SKM-1 (cell line): ENCODE data around the gene KLHDC7A.

Experiments
- DNase-seq: peaks from one replicate; lab custom pipeline; 2025; ENCODE audit not compliant: unreplicated experiment; lab: John Stamatoyannopoulos, UW

Gene KLHDC7A

DNA sequence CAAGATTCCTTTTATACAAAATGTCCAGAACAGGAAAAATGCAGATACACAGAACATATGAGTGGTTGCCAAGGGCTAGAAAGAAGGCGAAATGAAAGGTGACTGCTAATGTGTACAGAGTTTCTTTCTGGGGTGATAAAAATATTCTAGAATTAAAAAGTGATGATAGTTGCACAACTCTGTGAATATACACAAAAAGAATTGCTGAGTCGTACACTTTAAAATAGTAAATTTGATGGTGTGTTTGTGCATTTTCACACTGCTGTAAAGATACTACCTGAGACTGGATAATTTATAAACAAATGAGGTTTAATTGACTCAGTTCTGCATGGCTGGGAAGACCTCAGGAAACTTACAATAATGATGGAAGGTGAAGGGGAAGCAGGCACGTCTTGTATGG is 23.9 kb downstream of the KLHDC7A start:
- no peak for DNase-seq

GRCh38 chr1:18505666-18506065 is 24.9 kb downstream of the KLHDC7A start:
- DNase-seq, result no peak

- no peak for DNase-seq
Measured at GRCh38 chr1:18508084-18508483, 27.4 kb downstream of the KLHDC7A start.

GRCh38 chr1:18511149-18511873 is 30.6 kb downstream of the KLHDC7A start:
- DNase-seq, result no peak

DNA sequence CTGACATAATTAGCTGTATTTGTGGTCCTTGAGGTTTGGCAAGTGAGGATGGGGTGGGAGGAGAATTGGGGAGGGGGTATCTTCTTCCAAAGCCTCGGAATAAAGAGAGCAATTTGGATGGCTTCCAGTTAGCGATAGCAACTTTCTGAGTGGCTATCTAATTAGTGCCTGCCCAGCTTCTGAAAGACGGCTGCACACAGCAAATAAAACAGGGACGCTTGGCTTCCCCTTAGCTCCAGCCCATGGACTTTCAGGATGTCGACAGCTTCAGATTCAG is 31.1 kb downstream of the KLHDC7A start:
- no peak for DNase-seq

GRCh38 chr1:18512883-18513282 is 32.2 kb downstream of the KLHDC7A start:
- no peak for DNase-seq

DNA sequence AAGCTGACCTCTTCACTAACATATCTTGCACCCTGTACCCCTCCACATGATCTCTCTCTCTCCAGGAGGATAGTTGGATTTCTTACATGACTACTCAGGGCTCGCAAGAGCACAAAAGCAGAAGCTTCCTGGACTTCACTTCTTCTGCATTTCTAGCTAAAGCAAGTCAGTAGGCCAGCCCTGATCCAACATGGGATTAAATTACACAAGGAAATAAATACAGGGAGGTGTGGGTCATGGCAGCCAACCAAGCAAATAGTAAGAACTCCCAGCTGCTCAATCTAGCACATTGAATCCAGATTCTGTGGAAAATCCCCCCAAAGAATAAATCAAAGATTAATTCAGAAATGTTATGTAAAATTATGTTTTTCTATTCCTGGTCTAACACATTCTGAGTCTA is 33.3 kb downstream of the KLHDC7A start:
- no peak for DNase-seq

- DNase-seq, result no peak
Measured at GRCh38 chr1:18515120-18515667, 34.5 kb downstream of the KLHDC7A start.

- DNase-seq, result no peak
Measured at GRCh38 chr1:18516473-18516872, 35.7 kb downstream of the KLHDC7A start.

- DNase-seq, result no peak
Measured at GRCh38 chr1:18526436-18527275, 45.9 kb downstream of the KLHDC7A start.

- DNase-seq, result no peak
Measured at GRCh38 chr1:18527514-18527913, 46.8 kb downstream of the KLHDC7A start.

GRCh38 chr1:18527921-18528320 is 47.2 kb downstream of the KLHDC7A start:
- DNase-seq, result no peak

- DNase-seq, result no peak
Measured at GRCh38 chr1:18528616-18529015, 47.9 kb downstream of the KLHDC7A start.

- DNase-seq, result no peak
Measured at GRCh38 chr1:18529714-18530113, 49.0 kb downstream of the KLHDC7A start.

- DNase-seq, result no peak
Measured at GRCh38 chr1:18530587-18531502, 50.1 kb downstream of the KLHDC7A start.

DNA sequence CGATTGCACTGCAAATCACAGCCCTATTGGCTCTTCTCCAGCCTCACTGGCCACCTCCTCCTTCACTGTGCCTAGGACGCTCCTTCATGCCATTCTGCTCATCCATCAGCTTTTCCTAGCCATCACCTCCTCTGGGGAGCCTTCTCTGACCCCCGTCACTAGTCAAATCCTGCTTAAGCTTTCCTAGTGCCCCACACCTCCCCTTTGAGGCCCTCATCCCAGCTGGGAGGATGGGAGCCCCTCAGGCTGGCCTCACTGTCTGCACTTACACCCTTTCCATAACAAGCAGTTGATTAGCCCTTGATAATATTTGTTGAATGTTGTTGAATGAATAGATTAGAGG is 50.7 kb downstream of the KLHDC7A start:
- DNase-seq, result no peak

GRCh38 chr1:18532390-18533170 is 51.9 kb downstream of the KLHDC7A start:
- no peak for DNase-seq

DNA sequence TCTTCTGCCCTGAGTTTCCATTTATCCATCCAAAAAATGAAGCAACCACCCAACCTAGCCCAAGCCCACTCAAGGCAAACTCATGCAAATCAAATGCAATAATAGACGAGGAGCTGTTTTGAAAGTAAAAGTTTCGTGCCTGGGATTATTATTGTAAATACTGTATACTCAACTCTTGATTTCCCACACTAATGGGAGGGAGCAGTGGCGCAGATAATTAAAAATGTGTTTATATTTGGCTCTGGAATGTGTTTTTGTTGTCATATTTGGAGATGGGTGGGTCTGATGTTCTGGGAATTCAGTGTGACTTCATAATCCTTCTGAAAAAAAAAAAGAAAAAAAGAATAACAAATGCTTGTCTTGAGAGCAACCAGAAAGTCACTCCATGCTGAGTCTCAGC is 52.5 kb downstream of the KLHDC7A start:
- no peak for DNase-seq

- no peak for DNase-seq
Measured at GRCh38 chr1:18534810-18535205, 54.1 kb downstream of the KLHDC7A start.
